GM20000 (cell line): Measurements from ENCODE around the gene TOMT.
A peak's percentile ranks its signal among the peaks of the same experiment; 100 is the strongest.

Experiments
- DNase-seq: peaks from one replicate; pipeline ENCODE4 v3.0.0; 2012; ENCODE audit warnings: low spot score
- TF ChIP-seq, protein P1 (sequence below): IDR thresholded peaks from 2 replicates; pipeline ENCODE4 v1.5.1; 2012; ENCODE audit warnings: mild to moderate bottlenecking, control low read depth; ENCODE audit errors: extremely low read depth, missing control alignments

TOMT gene

GRCh38 chr11:72069787-72070251 lies 35.9 kb upstream of the TOMT start:
- TF ChIP-seq, protein P1, sequence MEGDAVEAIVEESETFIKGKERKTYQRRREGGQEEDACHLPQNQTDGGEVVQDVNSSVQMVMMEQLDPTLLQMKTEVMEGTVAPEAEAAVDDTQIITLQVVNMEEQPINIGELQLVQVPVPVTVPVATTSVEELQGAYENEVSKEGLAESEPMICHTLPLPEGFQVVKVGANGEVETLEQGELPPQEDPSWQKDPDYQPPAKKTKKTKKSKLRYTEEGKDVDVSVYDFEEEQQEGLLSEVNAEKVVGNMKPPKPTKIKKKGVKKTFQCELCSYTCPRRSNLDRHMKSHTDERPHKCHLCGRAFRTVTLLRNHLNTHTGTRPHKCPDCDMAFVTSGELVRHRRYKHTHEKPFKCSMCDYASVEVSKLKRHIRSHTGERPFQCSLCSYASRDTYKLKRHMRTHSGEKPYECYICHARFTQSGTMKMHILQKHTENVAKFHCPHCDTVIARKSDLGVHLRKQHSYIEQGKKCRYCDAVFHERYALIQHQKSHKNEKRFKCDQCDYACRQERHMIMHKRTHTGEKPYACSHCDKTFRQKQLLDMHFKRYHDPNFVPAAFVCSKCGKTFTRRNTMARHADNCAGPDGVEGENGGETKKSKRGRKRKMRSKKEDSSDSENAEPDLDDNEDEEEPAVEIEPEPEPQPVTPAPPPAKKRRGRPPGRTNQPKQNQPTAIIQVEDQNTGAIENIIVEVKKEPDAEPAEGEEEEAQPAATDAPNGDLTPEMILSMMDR, result no peak
- DNase-seq, result peak; percentile 29

DNA sequence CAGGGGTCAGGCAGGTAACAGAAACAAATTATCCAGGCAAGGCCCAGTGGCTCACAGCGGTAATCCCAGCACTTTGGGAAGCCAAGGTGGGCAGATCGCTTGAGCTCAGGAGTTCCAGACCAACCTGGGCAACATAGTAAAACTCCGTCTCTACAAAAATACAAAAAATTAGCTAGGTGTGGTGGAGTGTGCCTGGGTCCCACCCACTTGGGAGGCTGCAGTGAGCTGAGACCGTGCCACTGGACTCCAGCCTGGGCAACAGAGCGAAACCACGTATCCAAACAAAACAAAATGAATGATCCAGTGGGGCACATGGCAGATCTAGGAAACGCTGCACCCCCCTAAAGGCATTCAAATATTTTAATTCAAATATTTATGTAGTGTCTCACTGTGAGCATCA lies 35.2 kb upstream of the TOMT start:
- TF ChIP-seq, protein P1, result no peak
- no peak for DNase-seq

GRCh38 chr11:72072348-72072747 lies 33.4 kb upstream of the TOMT start:
- TF ChIP-seq, protein P1, result no peak
- no peak for DNase-seq

GRCh38 chr11:72075109-72075508 lies 30.6 kb upstream of the TOMT start:
- no peak for DNase-seq
- TF ChIP-seq, protein P1, result peak; percentile 22

DNA sequence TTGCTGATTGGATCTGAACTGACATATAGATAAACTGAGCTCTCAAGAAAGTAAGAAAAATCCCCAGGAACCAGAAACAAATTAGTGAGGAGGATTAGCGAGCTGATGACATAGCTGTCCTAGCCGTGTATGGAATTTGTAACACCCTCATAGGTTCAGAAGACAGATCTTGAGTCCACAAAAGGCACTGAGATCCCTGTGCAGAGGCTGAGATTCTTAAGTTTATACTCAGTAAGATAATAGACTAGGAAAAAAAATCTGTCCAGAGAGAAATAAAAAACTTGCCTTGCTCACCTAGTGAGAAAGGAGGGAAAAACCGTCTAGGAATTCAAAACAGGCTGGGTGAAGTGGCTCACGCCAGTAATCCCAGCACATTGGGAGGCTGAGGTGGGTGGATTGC lies 30.0 kb upstream of the TOMT start:
- TF ChIP-seq, protein P1, result no peak
- no peak for DNase-seq

DNA sequence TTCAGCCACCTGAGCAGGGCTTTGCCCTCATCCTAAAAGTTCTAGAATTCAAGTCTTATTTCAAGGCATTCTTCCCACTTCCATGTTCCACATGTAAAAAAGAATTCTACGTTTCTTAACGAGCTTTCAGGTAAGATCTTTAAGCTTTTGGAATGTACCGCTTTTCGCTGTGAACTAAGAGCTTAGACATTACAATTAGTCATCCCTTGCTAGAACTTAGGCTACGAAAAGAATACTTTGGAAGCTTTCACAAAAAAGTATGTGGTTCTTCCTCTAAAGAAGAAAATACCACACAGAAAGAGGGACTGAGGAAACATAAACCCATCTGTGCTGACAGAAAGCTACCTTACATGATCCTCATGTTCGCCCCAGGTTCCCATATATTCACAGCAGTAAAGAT lies 27.2 kb upstream of the TOMT start:
- TF ChIP-seq, protein P1, result no peak
- DNase-seq, result no peak

GRCh38 chr11:72079819-72080325 lies 25.9 kb upstream of the TOMT start:
- DNase-seq, result no peak

More at GRCh38 chr11:72079819-72080325, 25.9 kb upstream of the TOMT start:
- TF ChIP-seq, protein P1, result no peak
